PC-9 (cell line): Measurements from ENCODE around the gene TBC1D24. TPM values are rescaled to one million over a fixed set of nuclear protein-coding genes. Genes with fewer than 3 reads are reported as not detected.

Source experiments
- BruUV-seq: library from RNA; stranded (reverse); fragments of 400-500 nt; replicated peaks from 2 replicates; lab custom pipeline; 2021; lab: Mats Ljungman, UMichigan
- CTCF ChIA-PET: fragments of 300-600 bp; sonication (Branson Sonifier 250); formaldehyde crosslinking; loops from one replicate; lab custom pipeline; 2022; ENCODE audit warnings: antibody characterized with exemption; lab: Charles Lee
- POLR2A ChIA-PET: fragments of 300-600 bp; sonication (Branson Sonifier 250); formaldehyde crosslinking; loops from one replicate; lab custom pipeline; 2022; ENCODE audit warnings: antibody characterized with exemption; ENCODE audit not compliant: unreplicated experiment; lab: Charles Lee
- DNase-seq, 2 experiments: peaks; one replicate each; pipeline versions ENCODE4 v3.0.0 to v3.0.0-alpha.2; 2015 to 2022; ENCODE audit warnings: mixed read lengths in 1 of 2
- H2AFZ ChIP-seq: fragments of 200-600 bp; sonication (generic); 2 replicates; pipeline ENCODE4 v1.8.1; 2017; ENCODE audit warnings: antibody characterized with exemption
- H3F3A ChIP-seq: fragments of 200-600 bp; sonication (generic); 2 replicates; pipeline ENCODE4 v1.8.1; 2017; ENCODE audit warnings: antibody characterized with exemption, mild to moderate bottlenecking, low read depth; ENCODE audit not compliant: insufficient read depth
- H3K27ac ChIP-seq: fragments of 200-600 bp; sonication (generic); 2 replicates; pipeline ENCODE4 v1.6.1; 2016; ENCODE audit warnings: mixed run types
- H3K27me3 ChIP-seq: fragments of 200-600 bp; sonication (generic); 2 replicates; pipeline ENCODE4 v1.6.1; 2016; ENCODE audit warnings: low read depth, mixed run types; ENCODE audit not compliant: insufficient read depth
- H3K36me3 ChIP-seq: fragments of 200-600 bp; sonication (generic); 2 replicates; pipeline ENCODE4 v1.6.1; 2016; ENCODE audit warnings: low read depth, mixed run types
- H3K4me1 ChIP-seq: fragments of 200-600 bp; sonication (generic); replicated peaks from 2 replicates; pipeline ENCODE4 v1.6.1; 2016; ENCODE audit warnings: mixed run types; ENCODE audit not compliant: insufficient read depth
- H3K4me2 ChIP-seq: fragments of 200-600 bp; sonication (generic); 2 replicates; pipeline ENCODE4 v1.6.1; 2017; ENCODE audit warnings: mixed run types
- H3K4me3 ChIP-seq: fragments of 200-600 bp; sonication (generic); 2 replicates; pipeline ENCODE4 v1.6.1; 2016; ENCODE audit warnings: mixed run types
- H3K79me2 ChIP-seq: fragments of 200-600 bp; sonication (generic); 2 replicates; pipeline ENCODE4 v1.6.1; 2017; ENCODE audit warnings: low read depth, mixed run types
- H3K9me2 ChIP-seq: fragments of 200-600 bp; sonication (generic); 2 replicates; pipeline ENCODE4 v1.8.1; 2017; ENCODE audit warnings: mild to moderate bottlenecking; ENCODE audit not compliant: insufficient read depth
- H3K9me3 ChIP-seq: fragments of 200-600 bp; sonication (generic); 2 replicates; pipeline ENCODE4 v1.8.1; 2016; ENCODE audit warnings: low read depth; ENCODE audit not compliant: insufficient read depth
- H4K20me1 ChIP-seq: fragments of 200-600 bp; sonication (generic); 2 replicates; pipeline ENCODE4 v1.8.1; 2017; ENCODE audit not compliant: insufficient read depth
- EZH2 ChIP-seq: fragments of 200-600 bp; sonication (generic); IDR thresholded peaks from 2 replicates; pipeline ENCODE4 v1.8.0; 2017; ENCODE audit warnings: antibody characterized with exemption, low read depth
- intact Hi-C: fragments of 100-400 bp; cut with micrococcal nuclease; formaldehyde crosslinking; loops from one replicate; pipeline ENCODE4 v1.10.0; 2022; ENCODE audit not compliant: unreplicated experiment
- total RNA-seq: library from RNA; stranded (reverse); gene quantifications from 2 replicates; pipeline ENCODE4 v1.2.3, GENCODE V29; 2021
- TF ChIP-seq, protein P1 (sequence below): fragments of 200-600 bp; sonication (generic); conservative IDR thresholded peaks from 2 replicates; pipeline ENCODE4 v1.6.1; 2017; ENCODE audit warnings: mixed run types, antibody characterized with exemption, mild to moderate bottlenecking, moderate library complexity

TBC1D24 gene
- total RNA-seq, 1 experiment from 2014 or later, result 30.0 TPM

- CTCF ChIA-PET, result no interaction called here
- Histone ChIP-seq H4K20me1 (no peaks in the 10 kb centered on the region), H3K79me2 (peaks cover 9% of the 10 kb centered on the region), H3K9me3 (no peaks in the 10 kb centered on the region), H3K27me3 (no peaks in the 10 kb centered on the region), H3K27ac (no peak overlapping the region), H3K4me2 (no peak overlapping the region), H2AFZ (no peak overlapping the region), H3K36me3 (peaks cover 10% of the 10 kb centered on the region; the same call in 1 of the 2 replicates), H3F3A (peaks cover 33% of the 10 kb centered on the region), H3K4me1 (peaks cover 13% of the 10 kb centered on the region), H3K9me2 (no peaks in the 10 kb centered on the region), H3K4me3 (no peak overlapping the region)
- POLR2A ChIA-PET, result no interaction called here
- TF ChIP-seq, protein P1, sequence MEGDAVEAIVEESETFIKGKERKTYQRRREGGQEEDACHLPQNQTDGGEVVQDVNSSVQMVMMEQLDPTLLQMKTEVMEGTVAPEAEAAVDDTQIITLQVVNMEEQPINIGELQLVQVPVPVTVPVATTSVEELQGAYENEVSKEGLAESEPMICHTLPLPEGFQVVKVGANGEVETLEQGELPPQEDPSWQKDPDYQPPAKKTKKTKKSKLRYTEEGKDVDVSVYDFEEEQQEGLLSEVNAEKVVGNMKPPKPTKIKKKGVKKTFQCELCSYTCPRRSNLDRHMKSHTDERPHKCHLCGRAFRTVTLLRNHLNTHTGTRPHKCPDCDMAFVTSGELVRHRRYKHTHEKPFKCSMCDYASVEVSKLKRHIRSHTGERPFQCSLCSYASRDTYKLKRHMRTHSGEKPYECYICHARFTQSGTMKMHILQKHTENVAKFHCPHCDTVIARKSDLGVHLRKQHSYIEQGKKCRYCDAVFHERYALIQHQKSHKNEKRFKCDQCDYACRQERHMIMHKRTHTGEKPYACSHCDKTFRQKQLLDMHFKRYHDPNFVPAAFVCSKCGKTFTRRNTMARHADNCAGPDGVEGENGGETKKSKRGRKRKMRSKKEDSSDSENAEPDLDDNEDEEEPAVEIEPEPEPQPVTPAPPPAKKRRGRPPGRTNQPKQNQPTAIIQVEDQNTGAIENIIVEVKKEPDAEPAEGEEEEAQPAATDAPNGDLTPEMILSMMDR, result no peak
- no peak for TF ChIP-seq EZH2
- DNase-seq, result no peak
- intact Hi-C loops, result no loop called here
- no TSS peak for BruUV-seq
These were observed 22.3 kb upstream of the TBC1D24 start for GRCh38 chr16:2452650-2453049.

DNA sequence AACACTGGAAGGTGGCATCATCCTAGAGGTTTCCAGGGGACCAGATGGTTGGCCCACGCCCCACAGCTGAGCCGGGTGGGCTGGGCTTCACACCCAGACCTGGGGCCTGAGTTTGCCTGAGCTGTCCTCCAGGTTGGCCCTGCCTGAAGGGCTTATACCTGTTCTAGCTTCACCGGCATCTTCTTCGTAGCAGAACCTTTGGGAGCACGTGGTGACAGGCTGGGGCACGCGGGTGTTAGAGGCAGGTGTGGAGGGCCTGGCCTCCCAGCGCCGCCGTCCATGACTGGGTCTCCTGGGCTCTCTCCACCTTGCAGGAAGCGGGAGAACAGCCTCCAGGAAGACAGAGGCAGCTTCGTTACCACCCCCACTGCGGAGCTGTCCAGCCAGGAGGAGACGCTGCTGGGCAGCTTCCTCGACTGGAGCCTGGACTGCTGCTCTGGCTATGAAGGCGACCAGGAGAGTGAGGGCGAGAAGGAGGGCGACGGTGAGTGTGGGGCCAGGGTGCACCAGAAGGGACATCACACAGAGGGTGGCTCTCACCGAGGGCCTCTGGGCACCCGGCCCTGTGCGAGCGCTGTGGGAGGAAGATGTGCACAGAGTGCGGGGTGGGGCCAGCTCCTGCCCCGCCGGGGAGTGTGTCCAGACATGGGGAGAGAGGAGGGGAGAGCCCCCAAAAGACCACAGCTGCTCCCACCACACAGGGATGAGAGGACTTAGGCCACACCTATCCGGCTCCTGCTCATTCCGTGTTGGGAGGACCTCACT, 19.7 kb upstream of the TBC1D24 start:
- peaks cover under 1% of the 10 kb centered on the region; the same call in 1 of the 2 replicates for H3K4me1 ChIP-seq
- H2AFZ ChIP-seq, result no peak overlapping the region
- H3K4me2 ChIP-seq, result no peak overlapping the region
- BruUV-seq, result no TSS peak
- H3K27ac ChIP-seq, result no peak overlapping the region
- no peaks in the 10 kb centered on the region for H3K9me2 ChIP-seq
- H3K27me3 ChIP-seq, result no peaks in the 10 kb centered on the region
- H3K4me3 ChIP-seq, result no peak overlapping the region
- no peaks in the 10 kb centered on the region for H3K79me2 ChIP-seq
- CTCF ChIA-PET, result no interaction called here
- DNase-seq, result no peak
- intact Hi-C loops, result no loop called here
- peaks cover 7% of the 10 kb centered on the region; the same call in 1 of the 2 replicates for H3K36me3 ChIP-seq
- TF ChIP-seq, protein P1, result no peak
- no peak for TF ChIP-seq EZH2
- no peaks in the 10 kb centered on the region for H4K20me1 ChIP-seq
- H3K9me3 ChIP-seq, result no peaks in the 10 kb centered on the region
- POLR2A ChIA-PET, result no interaction called here
- H3F3A ChIP-seq, result peaks cover 40% of the 10 kb centered on the region

DNA sequence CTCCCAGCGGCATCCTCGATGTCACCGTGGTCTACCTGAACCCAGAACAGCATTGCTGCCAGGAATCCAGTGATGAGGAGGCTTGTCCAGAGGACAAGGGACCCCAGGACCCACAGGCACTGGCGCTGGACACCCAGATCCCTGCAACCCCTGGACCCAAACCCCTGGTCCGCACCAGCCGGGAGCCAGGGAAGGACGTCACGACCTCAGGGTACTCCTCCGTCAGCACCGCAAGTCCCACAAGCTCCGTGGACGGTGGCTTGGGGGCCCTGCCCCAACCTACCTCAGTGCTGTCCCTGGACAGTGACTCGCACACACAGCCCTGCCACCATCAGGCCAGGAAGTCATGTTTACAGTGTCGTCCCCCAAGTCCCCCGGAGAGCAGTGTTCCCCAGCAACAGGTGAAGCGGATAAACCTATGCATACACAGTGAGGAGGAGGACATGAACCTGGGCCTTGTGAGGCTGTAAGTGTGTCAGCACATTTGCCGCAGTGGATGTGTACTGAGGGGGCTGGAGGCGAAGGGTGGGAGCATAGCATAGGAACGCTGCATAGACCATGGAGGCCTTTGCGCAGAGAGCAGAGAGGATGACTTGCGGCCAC, 18.3 kb upstream of the TBC1D24 start:
- CTCF ChIA-PET, result no interaction called here
- H4K20me1 ChIP-seq, result no peaks in the 10 kb centered on the region
- DNase-seq, result no peak
- no peaks in the 10 kb centered on the region for H3K9me2 ChIP-seq
- H3K36me3 ChIP-seq, result peaks cover 7% of the 10 kb centered on the region; the same call in 1 of the 2 replicates
- H3K4me3 ChIP-seq, result no peak overlapping the region
- POLR2A ChIA-PET, result interaction anchor here (0.6 kb wide), 1 partner anchor 11 kb away, joined by 7 read pairs; no protein-coding TSS in a partner anchor
- no peak overlapping the region for H3K4me2 ChIP-seq
- H3K79me2 ChIP-seq, result peaks cover 7% of the 10 kb centered on the region
- H3K4me1 ChIP-seq, result peaks cover 10% of the 10 kb centered on the region
- no peak overlapping the region for H2AFZ ChIP-seq
- no peaks in the 10 kb centered on the region for H3K9me3 ChIP-seq
- no TSS peak for BruUV-seq
- H3K27ac ChIP-seq, result no peak overlapping the region
- peaks cover 40% of the 10 kb centered on the region for H3F3A ChIP-seq
- TF ChIP-seq, protein P1, result no peak
- TF ChIP-seq EZH2, result no peak
- H3K27me3 ChIP-seq, result no peaks in the 10 kb centered on the region
- intact Hi-C loops, result no loop called here
